HG03469 (cell line): ENCODE data around the gene CPN1.
"Not testable (repeated sequence)": the region's sequence is repeated elsewhere in the genome, so short reads cannot be mapped to it uniquely, and the experiment has no call there.

Experiments used
- ATAC-seq: cut with Tn5 transposase; IDR thresholded peaks from one replicate; pipeline ENCODE4 v1.9.1; 2021; ENCODE audit warnings: mild to moderate bottlenecking, moderate library complexity, moderate number of reproducible peaks; ENCODE audit not compliant: unreplicated experiment

CPN1 gene

GRCh38 chr10:100083623-100084022 lies 2.0 kb upstream of the CPN1 start:
- ATAC-seq, result no peak

GRCh38 chr10:100082276-100082675 lies 607 bp upstream of the CPN1 start:
- ATAC-seq, result not testable (repeated sequence)

- ATAC-seq, result no peak
Measured at GRCh38 chr10:100076750-100077149, 4.9 kb downstream of the CPN1 start.

GRCh38 chr10:100075426-100076220 lies 6.0 kb downstream of the CPN1 start:
- no peak for ATAC-seq

GRCh38 chr10:100072514-100072913 lies 9.2 kb downstream of the CPN1 start:
- ATAC-seq, result no peak

- no peak for ATAC-seq
Measured at GRCh38 chr10:100071529-100071928, 10.1 kb downstream of the CPN1 start.

- ATAC-seq, result no peak
Measured at GRCh38 chr10:100067466-100067865, 14.2 kb downstream of the CPN1 start.

- ATAC-seq, result no peak
Measured at GRCh38 chr10:100065084-100065660, 16.5 kb downstream of the CPN1 start.

- ATAC-seq, result no peak
Measured at GRCh38 chr10:100061401-100061800, 20.3 kb downstream of the CPN1 start.

GRCh38 chr10:100057948-100058347 lies 23.7 kb downstream of the CPN1 start:
- ATAC-seq, result no peak

- ATAC-seq, result no peak
Measured at GRCh38 chr10:100053686-100054460, 27.8 kb downstream of the CPN1 start.

GRCh38 chr10:100046021-100046486 lies 35.6 kb downstream of the CPN1 start:
- no peak for ATAC-seq

- ATAC-seq, result no peak
Measured at GRCh38 chr10:100045592-100045991, 36.1 kb downstream of the CPN1 start.

- no peak for ATAC-seq
Measured at GRCh38 chr10:100043796-100044195, 37.9 kb downstream of the CPN1 start.

GRCh38 chr10:100043344-100043743 lies 38.3 kb downstream of the CPN1 start:
- ATAC-seq, result no peak

GRCh38 chr10:100041306-100042002 lies 40.2 kb downstream of the CPN1 start:
- no peak for ATAC-seq

- ATAC-seq, result no peak
Measured at GRCh38 chr10:100038561-100039071, 43.1 kb downstream of the CPN1 start.

GRCh38 chr10:100037758-100038315 lies 43.8 kb downstream of the CPN1 start:
- no peak for ATAC-seq

GRCh38 chr10:100036850-100037249 lies 44.8 kb downstream of the CPN1 start:
- ATAC-seq, result no peak

GRCh38 chr10:100033766-100034418 lies 47.8 kb downstream of the CPN1 start:
- no peak for ATAC-seq
